GM12878 (cell line): ENCODE results near the gene NELFE.

Source experiments
- ATF7 ChIP-seq: fragments of 450-650 bp; IDR thresholded peaks from 2 replicates; pipeline ENCODE4 v1.6.1; 2016; ENCODE audit warnings: low read depth, mild to moderate bottlenecking
- BCL11A ChIP-seq: IDR thresholded peaks from 2 replicates; pipeline ENCODE4 v1.6.1; 2011; ENCODE audit warnings: low read depth, low read length
- CHD4 ChIP-seq: fragments of 200-600 bp; sonication (generic); IDR thresholded peaks from 2 replicates; pipeline ENCODE4 v1.6.1; 2016; ENCODE audit warnings: mild to moderate bottlenecking
- CTCF ChIP-seq, 3 experiments: IDR thresholded peaks in 2 of 3; conservative IDR thresholded peaks in 1 of 3; 2 replicates each; pipeline ENCODE4 v1.5.1; 2011; ENCODE audit warnings: low read depth in 3 of 3, low read length in 3 of 3, mild to moderate bottlenecking in 3 of 3, control low read depth in 2 of 3, moderate library complexity in 2 of 3, inconsistent platforms in 1 of 3, mixed read lengths in 1 of 3; ENCODE audit not compliant: control insufficient read depth in 2 of 3, insufficient read depth in 1 of 3; ENCODE audit errors: extremely low read depth in 1 of 3
- MTA2 ChIP-seq: fragments of 450-650 bp; IDR thresholded peaks from 2 replicates; pipeline ENCODE4 v1.6.1; 2016; ENCODE audit warnings: low read depth, mild to moderate bottlenecking, moderate library complexity
- NBN ChIP-seq: fragments of 450-650 bp; IDR thresholded peaks from 2 replicates; pipeline ENCODE4 v1.6.1; 2016
- NR2F1 ChIP-seq: fragments of 450-650 bp; conservative IDR thresholded peaks from 2 replicates; pipeline ENCODE4 v1.6.1; 2017; ENCODE audit warnings: mild to moderate bottlenecking
- POLR2A ChIP-seq: IDR thresholded peaks from 2 replicates; pipeline ENCODE4 v1.6.1; 2011; ENCODE audit warnings: low read depth, mild to moderate bottlenecking, low read length
- SMC3 ChIP-seq: IDR thresholded peaks from 2 replicates; pipeline ENCODE4 v1.6.1; 2011; ENCODE audit warnings: low read length, improper control_type of control experiment, borderline replicate concordance
- ZNF274 ChIP-seq: IDR thresholded peaks from one replicate; pipeline ENCODE4 v1.8.0; 2011; ENCODE audit not compliant: insufficient read length, insufficient read depth
- ZNF592 ChIP-seq: fragments of 450-650 bp; IDR thresholded peaks from 2 replicates; pipeline ENCODE4 v1.6.1; 2017; ENCODE audit warnings: mild to moderate bottlenecking, moderate library complexity
- ZSCAN29 ChIP-seq: fragments of 450-650 bp; IDR thresholded peaks from 2 replicates; pipeline ENCODE4 v1.6.1; 2017; ENCODE audit warnings: mild to moderate bottlenecking, moderate library complexity

- no peak for TF ChIP-seq ZNF274
- TF ChIP-seq ZSCAN29: no peak
- TF ChIP-seq ZNF592: no peak
- no peak for TF ChIP-seq NBN
- TF ChIP-seq POLR2A: no peak
- TF ChIP-seq BCL11A: no peak
- no peak for TF ChIP-seq CTCF (IDR thresholded peaks at IDR 0.05 in 2 of 3, conservative IDR thresholded peaks at IDR 0.05 in 1 of 3; ENCODE audit: control insufficient read depth in 2 of 3, extremely low read depth in 1 of 3, insufficient read depth in 1 of 3, low read depth in 3 of 3, low read length in 3 of 3)
- TF ChIP-seq MTA2: no peak
- no peak for TF ChIP-seq NR2F1
- no peak for TF ChIP-seq ATF7
- TF ChIP-seq SMC3: no peak
- TF ChIP-seq CHD4: no peak
Observed at GRCh38 chr6:31935823-31936222, 22.9 kb downstream of the NELFE start.
